Measurements from ENCODE around the gene PEMT.

The PEMT gene

DNA sequence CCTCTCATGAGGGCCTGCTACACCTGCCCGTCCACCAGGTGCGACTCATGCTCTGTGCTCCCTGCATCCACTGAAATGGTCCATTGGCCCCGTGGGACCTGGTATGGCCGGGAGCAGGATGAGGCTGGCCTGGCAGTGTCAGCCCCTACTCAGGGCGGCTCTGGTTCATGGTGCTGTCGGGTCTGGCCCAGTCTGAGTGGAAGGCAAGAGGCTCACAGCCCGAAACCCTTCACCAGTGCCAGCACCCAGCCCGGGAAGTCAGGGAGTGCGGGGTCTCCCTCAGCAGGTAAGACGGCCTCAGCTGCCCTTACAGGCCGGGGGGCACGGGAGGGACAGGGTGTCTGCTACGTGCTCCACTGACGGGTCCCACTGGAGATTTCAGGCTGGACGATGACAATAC lies 54.8 kb downstream of the PEMT start:
- no peak for DNase-seq (ENCODE audit: low read depth in 2 of 2)

DNA sequence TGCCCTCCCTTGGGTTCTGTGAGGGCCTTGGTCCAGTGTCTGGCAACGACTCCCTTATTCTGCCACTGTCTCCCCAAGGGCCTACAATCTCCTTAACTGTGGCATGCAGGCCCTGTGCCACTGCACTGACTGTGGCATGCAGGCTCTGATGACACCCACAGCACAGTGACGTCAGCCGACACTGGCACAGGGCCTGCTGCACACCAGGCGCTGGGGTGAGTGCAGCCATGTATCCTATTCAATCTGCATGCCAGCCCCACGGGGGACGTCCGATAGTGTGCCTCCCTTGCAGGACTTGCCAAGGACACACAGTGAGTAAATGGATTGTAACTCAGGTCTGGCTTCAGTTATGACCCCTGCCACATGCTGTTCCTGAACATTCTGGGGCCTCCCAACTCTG lies 55.6 kb downstream of the PEMT start:
- no peak for DNase-seq (ENCODE audit: low read depth in 2 of 2)

- no peak for DNase-seq (ENCODE audit: low read depth in 2 of 2)
Observed at GRCh38 chr17:17533901-17534441, 57.5 kb downstream of the PEMT start.

DNA sequence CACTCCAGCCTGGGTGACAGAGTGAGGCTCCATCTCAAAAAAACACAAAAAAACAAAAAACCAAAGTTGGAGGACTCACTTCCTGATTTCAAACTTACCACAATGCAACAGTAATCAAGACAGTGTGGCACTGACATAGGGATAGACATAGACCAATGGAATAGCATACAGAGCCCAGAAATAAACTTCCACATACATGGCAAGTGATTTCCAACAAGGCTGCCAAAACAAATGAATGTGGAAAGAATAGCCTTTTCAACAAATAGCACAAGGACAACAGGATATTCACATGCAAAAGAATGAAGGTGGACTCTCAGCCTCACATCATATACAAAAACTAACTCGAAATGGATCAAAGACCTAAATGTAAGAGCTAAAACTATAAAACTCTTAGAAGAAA lies 58.5 kb downstream of the PEMT start:
- no peak for DNase-seq (ENCODE audit: low read depth in 2 of 2)

GRCh38 chr17:17531156-17531555 lies 60.4 kb downstream of the PEMT start:
- DNase-seq (ENCODE audit: low read depth in 2 of 2): no peak

DNA sequence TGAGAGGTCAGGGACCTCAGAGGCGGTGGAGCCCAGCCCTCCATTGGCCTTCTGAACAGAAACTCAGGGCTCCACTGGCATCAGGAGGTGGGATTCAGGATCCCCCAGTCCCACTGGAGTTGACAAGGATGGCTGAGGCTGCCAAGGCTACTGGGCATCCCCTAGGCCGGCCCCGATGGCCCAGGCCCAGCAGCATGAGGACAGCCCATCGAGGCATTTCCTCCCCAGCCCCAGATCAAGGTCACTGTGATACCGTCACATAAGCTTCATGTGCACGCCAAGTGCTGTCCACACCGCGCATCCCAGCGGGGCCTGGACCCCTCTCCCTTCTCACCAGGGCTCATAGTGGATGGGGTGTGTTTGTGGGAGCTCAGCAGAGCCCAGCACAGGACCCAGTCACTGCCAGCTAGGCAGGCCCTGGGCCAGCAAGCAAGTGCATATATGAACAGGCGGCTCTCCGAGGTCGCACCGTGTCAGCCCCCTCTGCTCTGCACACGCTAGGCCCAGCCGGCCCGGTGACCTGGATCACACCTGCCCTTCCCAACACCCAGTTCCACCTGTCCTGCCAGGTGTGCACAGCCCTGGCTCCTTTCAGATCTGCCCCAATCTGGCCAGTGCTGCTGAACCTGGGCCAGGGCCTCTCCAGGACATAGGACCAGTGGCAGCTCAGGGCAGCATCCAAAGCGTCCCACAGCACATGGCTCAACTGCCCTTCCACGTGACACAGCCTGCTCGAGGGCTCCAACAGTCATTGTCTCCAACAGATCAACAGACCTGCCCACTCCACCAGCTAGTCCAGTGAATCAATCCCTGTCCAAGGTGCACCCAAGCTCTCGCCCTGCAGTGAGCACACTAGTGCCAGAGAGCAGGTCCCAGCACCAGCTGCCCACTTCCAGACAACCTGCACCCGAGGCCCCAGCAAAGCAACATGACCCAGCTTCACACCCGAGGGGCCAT lies 62.5 kb downstream of the PEMT start:
- DNase-seq (ENCODE audit: low read depth in 2 of 2): no peak

DNA sequence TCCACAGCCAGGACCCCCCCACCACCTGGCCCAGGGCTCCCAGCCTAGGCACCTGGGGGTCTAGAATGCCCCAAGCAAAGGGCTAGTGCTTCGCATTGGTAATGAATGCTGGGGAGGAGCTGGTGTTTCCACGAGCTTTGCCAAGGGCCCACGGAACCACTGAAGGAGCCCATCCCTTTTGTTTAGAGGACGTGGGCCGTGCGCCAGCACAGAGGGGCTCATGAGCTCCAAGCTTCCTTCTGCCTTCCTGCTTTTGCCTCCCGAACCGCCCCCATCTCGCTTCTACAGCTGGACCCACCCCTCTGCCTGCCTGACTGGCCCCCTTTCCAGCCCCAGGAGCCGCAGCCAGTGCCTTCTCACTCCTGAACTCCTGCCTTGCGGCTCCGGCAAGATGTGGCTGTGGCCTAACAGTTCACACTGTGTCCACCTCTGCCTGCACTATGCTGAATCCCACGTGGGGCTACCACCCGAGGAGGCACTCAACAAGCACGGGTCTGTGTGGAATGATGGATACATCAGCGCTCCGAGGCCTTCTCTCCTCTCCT lies 63.5 kb downstream of the PEMT start:
- DNase-seq (ENCODE audit: low read depth in 2 of 2): no peak

DNA sequence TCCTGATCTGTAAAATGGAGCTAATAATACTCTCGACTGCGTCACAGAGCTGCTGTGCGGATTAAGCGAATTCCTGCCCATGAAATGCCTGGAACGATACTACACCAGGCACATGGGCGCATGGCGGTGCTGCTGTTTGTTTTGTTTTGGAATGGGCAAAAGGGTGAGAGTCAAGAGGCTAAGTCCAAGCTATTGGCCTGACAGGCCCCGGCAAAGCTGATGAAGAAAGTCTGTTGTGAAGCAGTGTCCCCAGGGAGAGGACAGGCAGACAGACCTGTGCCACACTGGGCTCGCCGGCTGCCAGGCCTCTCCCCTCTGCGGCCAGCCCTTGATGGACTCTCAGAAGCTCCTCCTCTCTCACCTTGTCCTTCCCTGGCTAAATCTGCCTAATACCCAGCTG lies 64.0 kb downstream of the PEMT start:
- DNase-seq (ENCODE audit: low read depth in 2 of 2): no peak

- DNase-seq (ENCODE audit: low read depth in 2 of 2): no peak
Observed at GRCh38 chr17:17526369-17526768, 65.1 kb downstream of the PEMT start.

- DNase-seq (ENCODE audit: low read depth in 2 of 2): no peak
Observed at GRCh38 chr17:17525956-17526355, 65.6 kb downstream of the PEMT start.

- no peak for DNase-seq (ENCODE audit: low read depth in 2 of 2)
Observed at GRCh38 chr17:17525311-17525710, 66.2 kb downstream of the PEMT start.

- DNase-seq (ENCODE audit: low read depth in 2 of 2): no peak
Observed at GRCh38 chr17:17523731-17524490, 67.6 kb downstream of the PEMT start.

DNA sequence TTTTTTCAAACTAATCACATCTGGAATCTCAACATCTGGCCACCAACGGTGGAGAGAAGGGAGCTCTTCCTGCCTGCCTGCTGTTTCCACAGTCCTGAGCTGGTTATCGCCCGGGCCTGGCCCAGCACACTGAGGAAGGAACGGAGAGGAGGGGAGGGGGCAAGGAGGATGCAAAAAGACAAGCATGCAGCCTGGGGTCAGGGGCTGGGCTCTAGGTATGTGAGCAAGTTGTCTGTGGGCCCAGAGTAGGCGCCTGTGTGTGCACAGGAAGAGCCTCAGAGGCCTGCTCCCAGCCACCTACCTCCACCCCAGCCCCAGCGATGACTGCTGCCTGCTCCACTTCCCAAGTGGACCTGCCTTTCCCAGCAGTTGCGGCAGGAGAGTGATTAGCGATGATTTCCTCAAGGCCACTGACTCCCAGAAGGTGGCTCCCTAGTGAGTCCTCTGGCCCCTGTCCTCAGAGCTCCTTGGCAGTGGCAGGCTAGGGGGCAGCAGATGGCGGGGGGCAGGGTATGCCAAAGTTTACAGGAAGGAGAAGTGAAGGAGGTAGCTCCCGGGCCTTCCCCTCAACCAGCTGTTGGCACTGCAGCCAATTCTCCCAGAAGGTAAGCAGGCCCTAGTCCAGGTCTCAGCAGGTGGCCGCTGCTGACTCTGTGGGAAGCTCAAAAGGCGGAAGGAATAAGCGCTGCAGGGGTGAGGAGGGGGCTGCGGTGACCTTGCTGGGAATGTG lies 68.3 kb downstream of the PEMT start:
- no peak for DNase-seq (ENCODE audit: low read depth in 2 of 2)

DNA sequence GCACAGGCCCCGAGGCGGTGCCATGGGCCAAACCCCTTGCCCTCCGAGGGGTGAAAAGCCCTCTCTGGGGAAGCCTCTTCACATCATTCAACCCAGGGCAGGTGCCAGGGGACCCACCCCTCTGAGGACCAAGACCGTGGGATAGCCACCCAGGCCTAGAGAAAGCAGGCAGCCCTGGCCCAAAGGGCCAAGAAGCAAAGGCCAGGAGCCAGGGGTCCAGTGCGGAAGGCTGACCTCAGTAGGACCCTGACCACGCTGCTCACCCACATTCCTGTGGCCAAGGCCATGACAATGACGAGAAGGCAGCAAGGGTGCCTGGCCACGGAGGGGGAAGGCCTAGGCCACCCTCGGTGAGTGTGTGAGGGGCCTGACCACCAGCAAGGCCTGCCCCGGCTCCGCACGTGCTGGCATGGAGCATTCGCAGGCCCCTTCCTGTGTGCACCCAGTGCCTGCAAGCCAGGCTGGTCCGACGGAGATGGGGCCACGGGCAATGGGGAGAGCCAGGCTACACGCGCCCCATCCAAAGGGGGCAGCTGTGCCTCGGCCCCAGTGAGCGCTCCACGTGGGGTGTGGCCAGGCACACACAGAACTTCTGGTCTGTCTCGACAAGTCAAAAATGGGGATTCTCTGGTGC lies 70.8 kb downstream of the PEMT start:
- no peak for DNase-seq (ENCODE audit: low read depth in 2 of 2)

DNA sequence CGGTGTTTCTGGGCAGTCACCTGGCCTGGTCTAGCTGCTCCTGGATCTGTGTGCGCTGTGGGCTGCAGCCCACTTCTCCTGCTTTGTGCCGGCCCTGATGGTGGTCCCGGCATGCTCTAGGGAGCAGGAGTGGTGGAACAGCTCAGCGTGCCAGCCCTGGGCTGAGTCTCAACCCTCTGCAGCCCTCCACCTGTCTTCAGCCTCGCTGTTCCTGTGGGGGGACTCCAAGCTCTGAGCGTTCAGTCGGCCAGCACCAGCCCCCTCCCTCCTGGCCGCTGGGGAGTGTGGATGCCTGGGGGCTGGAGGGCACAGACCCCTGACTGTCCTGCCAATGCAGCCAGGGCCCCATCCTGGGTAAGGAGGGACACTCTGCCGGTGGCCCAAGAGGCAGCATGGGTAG lies 71.6 kb downstream of the PEMT start:
- DNase-seq (ENCODE audit: low read depth in 2 of 2): no peak

DNA sequence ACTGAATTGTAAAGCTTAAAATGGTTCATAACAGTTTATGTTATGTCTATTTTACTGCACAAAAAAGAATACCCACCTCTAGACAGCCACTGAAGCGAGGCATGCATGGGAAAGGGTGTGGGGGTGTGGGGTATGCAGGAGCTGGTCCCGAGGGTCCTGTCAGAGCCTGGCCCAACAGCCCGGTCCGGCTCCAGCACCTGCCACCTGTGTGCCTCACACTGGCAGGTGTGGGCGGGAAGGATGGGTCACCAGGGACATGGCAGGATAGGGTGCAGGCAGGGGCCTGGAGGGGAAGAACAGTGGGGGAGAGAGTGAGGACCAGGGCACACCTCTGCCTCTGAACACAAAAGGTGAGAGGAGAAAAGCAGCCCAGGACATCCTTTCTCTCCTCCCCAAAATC lies 72.6 kb downstream of the PEMT start:
- DNase-seq (ENCODE audit: low read depth in 2 of 2): no peak

GRCh38 chr17:17518014-17518413 lies 73.5 kb downstream of the PEMT start:
- no peak for DNase-seq (ENCODE audit: low read depth in 2 of 2)

- no peak for DNase-seq (ENCODE audit: low read depth in 2 of 2)
Observed at GRCh38 chr17:17516941-17517720, 74.4 kb downstream of the PEMT start.

DNA sequence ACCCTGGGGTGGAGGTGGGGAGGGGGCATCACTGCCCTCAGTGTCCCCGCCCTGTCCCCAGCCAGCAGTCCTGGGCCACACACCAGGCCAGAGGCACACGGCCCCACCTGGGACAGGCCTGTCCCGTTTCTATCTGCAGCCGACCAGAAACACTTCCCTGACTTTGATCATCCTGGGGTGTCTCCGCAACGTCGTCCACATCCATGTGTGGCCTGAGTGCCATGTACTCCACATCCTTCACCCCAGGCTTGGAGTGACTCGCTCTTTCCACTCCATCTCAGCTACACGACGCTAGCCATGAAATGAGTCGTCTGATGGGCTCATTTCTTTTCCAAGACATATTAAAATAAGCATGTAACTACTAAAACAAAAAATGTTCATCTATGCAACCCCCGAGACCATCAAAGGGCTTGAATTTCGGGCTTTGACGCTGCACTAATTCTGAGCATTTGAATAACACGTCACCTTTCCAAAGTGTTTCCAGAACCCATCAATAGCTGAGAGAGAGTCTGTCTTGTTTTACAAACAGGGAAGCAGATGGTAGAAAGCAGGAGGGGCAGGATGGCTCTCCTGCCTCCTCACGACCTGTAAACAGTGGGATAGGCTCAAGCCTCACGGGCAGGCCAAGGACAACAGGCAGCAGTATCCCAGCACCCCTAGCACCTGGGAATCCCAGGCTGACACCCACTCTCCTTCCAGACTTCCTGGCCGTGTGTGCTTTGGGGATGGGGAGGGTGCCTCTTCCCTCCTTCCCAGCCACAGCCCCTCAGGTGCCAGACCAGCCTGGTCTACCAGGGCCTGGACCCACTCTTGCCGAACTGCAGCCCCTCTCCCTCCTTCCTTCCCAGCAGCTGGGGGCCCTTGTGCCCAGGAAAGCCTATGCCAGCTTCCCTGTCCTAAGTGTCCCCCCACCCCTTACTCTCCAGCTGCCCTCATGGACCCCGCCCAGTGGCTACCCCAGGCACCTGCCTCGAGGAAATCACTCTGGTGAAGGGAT lies 75.3 kb downstream of the PEMT start:
- no peak for DNase-seq (ENCODE audit: low read depth in 2 of 2)
